Liver (tissue), 9 donors: ENCODE data around the gene CARD8. TPM values are rescaled to one million over a fixed set of nuclear protein-coding genes. Genes with fewer than 3 reads are reported as not detected.

Experiments
- DNase-seq: peaks from one replicate; pipeline ENCODE4 v3.0.0-alpha.2; 2017; ENCODE audit warnings: low spot score
- H3K27ac ChIP-seq, 2 donors: one replicate each; pipeline ENCODE4 v1.7.0; 2013; ENCODE audit warnings: inconsistent platforms in 2 of 2, low read length in 2 of 2, control low read depth in 1 of 2, low read depth in 1 of 2, mild to moderate bottlenecking in 1 of 2
- H3K27me3 ChIP-seq, 4 donors: one replicate each; pipeline versions ENCODE4 v1.6.1 to v1.7.0; 2013; ENCODE audit warnings: low read length in 3 of 4, inconsistent platforms in 1 of 4, mild to moderate bottlenecking in 1 of 4, moderate library complexity in 1 of 4; ENCODE audit not compliant: control insufficient read depth in 4 of 4, insufficient read depth in 4 of 4
- H3K36me3 ChIP-seq, 4 donors: one replicate each; pipeline versions ENCODE4 v1.6.1 to v1.7.0; 2013; ENCODE audit warnings: low read length in 3 of 4, mild to moderate bottlenecking in 3 of 4, low read depth in 1 of 4, moderate library complexity in 1 of 4; ENCODE audit not compliant: control insufficient read depth in 4 of 4, insufficient read depth in 3 of 4
- H3K4me1 ChIP-seq, 4 donors: one replicate each; pipeline versions ENCODE4 v1.6.1 to v1.7.0; 2013; ENCODE audit warnings: low read length in 3 of 4, mild to moderate bottlenecking in 3 of 4, moderate library complexity in 1 of 4; ENCODE audit not compliant: control insufficient read depth in 4 of 4, insufficient read depth in 4 of 4
- H3K4me3 ChIP-seq, 3 donors: one replicate each; pipeline versions ENCODE4 v1.6.1 to v1.7.0; 2013; ENCODE audit warnings: low read length in 3 of 3, control low read depth in 1 of 3, low read depth in 1 of 3, mild to moderate bottlenecking in 1 of 3
- H3K9ac ChIP-seq, 2 donors: one replicate each; pipeline ENCODE4 v1.7.0; 2013; ENCODE audit warnings: low read length in 2 of 2, mild to moderate bottlenecking in 2 of 2, moderate library complexity in 2 of 2, control low read depth in 1 of 2, low read depth in 1 of 2
- H3K9me3 ChIP-seq, 4 donors: one replicate each; pipeline versions ENCODE4 v1.6.1 to v1.7.0; 2013; ENCODE audit warnings: low read length in 3 of 4; ENCODE audit not compliant: control insufficient read depth in 4 of 4
- EGR1 ChIP-seq, 2 donors: IDR thresholded peaks; 2 replicates each; pipeline ENCODE4 v1.6.1; 2016 to 2018; ENCODE audit warnings: antibody characterized with exemption in 2 of 2, low read depth in 2 of 2
- FOXA1 ChIP-seq: IDR thresholded peaks from 2 replicates; pipeline ENCODE4 v1.6.1; 2016; ENCODE audit warnings: antibody characterized with exemption
- GABPA ChIP-seq, 2 donors: IDR thresholded peaks in 1 of 2; conservative IDR thresholded peaks in 1 of 2; 2 replicates each; pipeline ENCODE4 v1.6.1; 2016; ENCODE audit warnings: antibody characterized with exemption in 2 of 2, mild to moderate bottlenecking in 1 of 2, moderate library complexity in 1 of 2
- HNF4A ChIP-seq, 2 donors: conservative IDR thresholded peaks; 2 replicates each; pipeline ENCODE4 v1.6.1; 2016; ENCODE audit warnings: antibody characterized with exemption in 2 of 2, mild to moderate bottlenecking in 2 of 2
- JUND ChIP-seq, 2 donors: IDR thresholded peaks; 2 replicates each; pipeline ENCODE4 v1.6.1; 2016; ENCODE audit warnings: antibody characterized with exemption in 2 of 2
- NR2F2 ChIP-seq: IDR thresholded peaks from 2 replicates; pipeline ENCODE4 v1.6.1; 2016; ENCODE audit warnings: antibody characterized with exemption
- RAD21 ChIP-seq, 2 donors: IDR thresholded peaks; 2 replicates each; pipeline ENCODE4 v1.6.1; 2016; ENCODE audit warnings: antibody characterized with exemption in 2 of 2, mild to moderate bottlenecking in 2 of 2
- RXRA ChIP-seq, 2 donors: IDR thresholded peaks; 2 replicates each; pipeline ENCODE4 v1.6.1; 2017 to 2018; ENCODE audit warnings: antibody characterized with exemption in 2 of 2, mild to moderate bottlenecking in 1 of 2
- SP1 ChIP-seq: IDR thresholded peaks from 2 replicates; pipeline ENCODE4 v1.6.1; 2018; ENCODE audit warnings: antibody characterized with exemption, mild to moderate bottlenecking
- TAF1 ChIP-seq: conservative IDR thresholded peaks from 2 replicates; pipeline ENCODE4 v1.6.1; 2016; ENCODE audit warnings: antibody characterized with exemption, mild to moderate bottlenecking
- YY1 ChIP-seq: IDR thresholded peaks from 2 replicates; pipeline ENCODE4 v1.6.1; 2016; ENCODE audit warnings: antibody characterized with exemption, mild to moderate bottlenecking
- WGBS: extraction: QIAGEN DNeasy Blood & Tissue Kit; methylation state at CpG from one replicate; pipeline ENCODE4 v1.1.7; 2013; 5-methylcytosine and 5-hydroxymethylcytosine counted together
- polyA plus RNA-seq, 2 donors: library from polyadenylated mRNA; stranded (reverse) in 1 of 2; unstranded in 1 of 2; fragments of 200-250 nt in 1 of 2; fragments of >200 nt in 1 of 2; fragmentation: Nextera tagmentation in 1 of 2; extraction: Ambion mirVana in 1 of 2; gene quantifications; one replicate each; pipeline versions ENCODE4 v1.2.1 to v1.2.3, GENCODE V29; 2013 to 2015
- total RNA-seq, 2 donors: library from RNA; depleted of rRNA; stranded (reverse); fragments of >200 nt; gene quantifications; one replicate each; pipeline ENCODE4 v1.2.3, GENCODE V29; 2014
- TF ChIP-seq, protein P1 (sequence below): IDR thresholded peaks from 2 replicates; pipeline ENCODE4 v1.6.1; 2016; ENCODE audit warnings: antibody characterized with exemption
- TF ChIP-seq, protein P2 (sequence below): IDR thresholded peaks from 2 replicates; pipeline ENCODE4 v1.6.1; 2016; ENCODE audit warnings: antibody characterized with exemption, mild to moderate bottlenecking
- TF ChIP-seq, protein P3 (sequence below): IDR thresholded peaks from 2 replicates; pipeline ENCODE4 v1.6.1; 2016; ENCODE audit warnings: antibody characterized with exemption
- donor health status: healthy.
- donor health status: healthy.
- donor health status: healthy.
- donor health status: healthy.
- donor health status: healthy.

CARD8 gene
- total and polyA plus RNA-seq, 4 donors = 9.4 to 36.3 (median 22.4) TPM

GRCh38 chr19:48203794-48204628 lies 51.7 kb downstream of the CARD8 start (continued):
- TF ChIP-seq TAF1 (peak; percentile 81), RXRA (IDR thresholded peaks at IDR 0.05) (peak; percentile 32 to 40), EGR1 (IDR thresholded peaks at IDR 0.05; ENCODE audit: low read depth in 2 of 2) (no peak)
- TF ChIP-seq, protein P1, sequence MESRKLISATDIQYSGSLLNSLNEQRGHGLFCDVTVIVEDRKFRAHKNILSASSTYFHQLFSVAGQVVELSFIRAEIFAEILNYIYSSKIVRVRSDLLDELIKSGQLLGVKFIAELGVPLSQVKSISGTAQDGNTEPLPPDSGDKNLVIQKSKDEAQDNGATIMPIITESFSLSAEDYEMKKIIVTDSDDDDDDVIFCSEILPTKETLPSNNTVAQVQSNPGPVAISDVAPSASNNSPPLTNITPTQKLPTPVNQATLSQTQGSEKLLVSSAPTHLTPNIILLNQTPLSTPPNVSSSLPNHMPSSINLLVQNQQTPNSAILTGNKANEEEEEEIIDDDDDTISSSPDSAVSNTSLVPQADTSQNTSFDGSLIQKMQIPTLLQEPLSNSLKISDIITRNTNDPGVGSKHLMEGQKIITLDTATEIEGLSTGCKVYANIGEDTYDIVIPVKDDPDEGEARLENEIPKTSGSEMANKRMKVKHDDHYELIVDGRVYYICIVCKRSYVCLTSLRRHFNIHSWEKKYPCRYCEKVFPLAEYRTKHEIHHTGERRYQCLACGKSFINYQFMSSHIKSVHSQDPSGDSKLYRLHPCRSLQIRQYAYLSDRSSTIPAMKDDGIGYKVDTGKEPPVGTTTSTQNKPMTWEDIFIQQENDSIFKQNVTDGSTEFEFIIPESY = peak; percentile 47

GRCh38 chr19:48203222-48203793 lies 52.4 kb downstream of the CARD8 start:
- no peaks in the 10 kb centered on the region for H3K27me3 ChIP-seq
- TF ChIP-seq, protein P2, sequence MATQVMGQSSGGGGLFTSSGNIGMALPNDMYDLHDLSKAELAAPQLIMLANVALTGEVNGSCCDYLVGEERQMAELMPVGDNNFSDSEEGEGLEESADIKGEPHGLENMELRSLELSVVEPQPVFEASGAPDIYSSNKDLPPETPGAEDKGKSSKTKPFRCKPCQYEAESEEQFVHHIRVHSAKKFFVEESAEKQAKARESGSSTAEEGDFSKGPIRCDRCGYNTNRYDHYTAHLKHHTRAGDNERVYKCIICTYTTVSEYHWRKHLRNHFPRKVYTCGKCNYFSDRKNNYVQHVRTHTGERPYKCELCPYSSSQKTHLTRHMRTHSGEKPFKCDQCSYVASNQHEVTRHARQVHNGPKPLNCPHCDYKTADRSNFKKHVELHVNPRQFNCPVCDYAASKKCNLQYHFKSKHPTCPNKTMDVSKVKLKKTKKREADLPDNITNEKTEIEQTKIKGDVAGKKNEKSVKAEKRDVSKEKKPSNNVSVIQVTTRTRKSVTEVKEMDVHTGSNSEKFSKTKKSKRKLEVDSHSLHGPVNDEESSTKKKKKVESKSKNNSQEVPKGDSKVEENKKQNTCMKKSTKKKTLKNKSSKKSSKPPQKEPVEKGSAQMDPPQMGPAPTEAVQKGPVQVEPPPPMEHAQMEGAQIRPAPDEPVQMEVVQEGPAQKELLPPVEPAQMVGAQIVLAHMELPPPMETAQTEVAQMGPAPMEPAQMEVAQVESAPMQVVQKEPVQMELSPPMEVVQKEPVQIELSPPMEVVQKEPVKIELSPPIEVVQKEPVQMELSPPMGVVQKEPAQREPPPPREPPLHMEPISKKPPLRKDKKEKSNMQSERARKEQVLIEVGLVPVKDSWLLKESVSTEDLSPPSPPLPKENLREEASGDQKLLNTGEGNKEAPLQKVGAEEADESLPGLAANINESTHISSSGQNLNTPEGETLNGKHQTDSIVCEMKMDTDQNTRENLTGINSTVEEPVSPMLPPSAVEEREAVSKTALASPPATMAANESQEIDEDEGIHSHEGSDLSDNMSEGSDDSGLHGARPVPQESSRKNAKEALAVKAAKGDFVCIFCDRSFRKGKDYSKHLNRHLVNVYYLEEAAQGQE = no peak
- no peak for TF ChIP-seq EGR1 (IDR thresholded peaks at IDR 0.05; ENCODE audit: low read depth in 2 of 2)
- no peak for TF ChIP-seq HNF4A (conservative IDR thresholded peaks at IDR 0.05)
- TF ChIP-seq, protein P1 = no peak
- TF ChIP-seq GABPA (IDR thresholded peaks at IDR 0.05 in 1 of 2, conservative IDR thresholded peaks at IDR 0.05 in 1 of 2) = no peak
- TF ChIP-seq RXRA (IDR thresholded peaks at IDR 0.05) = no peak
- TF ChIP-seq, protein P3, sequence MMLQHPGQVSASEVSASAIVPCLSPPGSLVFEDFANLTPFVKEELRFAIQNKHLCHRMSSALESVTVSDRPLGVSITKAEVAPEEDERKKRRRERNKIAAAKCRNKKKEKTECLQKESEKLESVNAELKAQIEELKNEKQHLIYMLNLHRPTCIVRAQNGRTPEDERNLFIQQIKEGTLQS = no peak
- no peak for TF ChIP-seq RAD21 (IDR thresholded peaks at IDR 0.05)
- no peak for TF ChIP-seq FOXA1
- no peak for TF ChIP-seq JUND (IDR thresholded peaks at IDR 0.05)
- no peak for TF ChIP-seq SP1
- no peak for TF ChIP-seq TAF1
- TF ChIP-seq NR2F2 = no peak
- no peak for TF ChIP-seq YY1
- no peaks in the 10 kb centered on the region for H3K36me3 ChIP-seq
- peaks cover 0 to 18% (median 15%) of the 10 kb centered on the region in 4 donors for H3K4me1 ChIP-seq
- H3K4me3 ChIP-seq = peak overlapping the region in 2 of 3 donors; percentile 61 to 69
- H3K27ac ChIP-seq = peak overlapping the region; percentile 38 to 40
- no peaks in the 10 kb centered on the region for H3K9me3 ChIP-seq
- peak overlapping the region in 1 of 2 donors; percentile 67 for H3K9ac ChIP-seq
- DNase-seq = no peak
- WGBS = 7% methylated on average over 5 of the region's 5 CpGs
